DND-41 (cell line): ENCODE measurements around the gene TIGIT.

Experiments
- EZH2 ChIP-seq: IDR thresholded peaks from 3 replicates; pipeline ENCODE4 v1.6.1; 2012; ENCODE audit warnings: borderline replicate concordance, low read depth, mild to moderate bottlenecking, moderate library complexity, low read length, inconsistent platforms; ENCODE audit not compliant: severe bottlenecking
- TF ChIP-seq, protein P1 (sequence below): IDR thresholded peaks from 2 replicates; pipeline ENCODE4 v1.5.1; 2012; ENCODE audit warnings: borderline replicate concordance, low read length, moderate library complexity, mild to moderate bottlenecking; ENCODE audit not compliant: poor library complexity, severe bottlenecking; ENCODE audit errors: extremely low read depth

DNA sequence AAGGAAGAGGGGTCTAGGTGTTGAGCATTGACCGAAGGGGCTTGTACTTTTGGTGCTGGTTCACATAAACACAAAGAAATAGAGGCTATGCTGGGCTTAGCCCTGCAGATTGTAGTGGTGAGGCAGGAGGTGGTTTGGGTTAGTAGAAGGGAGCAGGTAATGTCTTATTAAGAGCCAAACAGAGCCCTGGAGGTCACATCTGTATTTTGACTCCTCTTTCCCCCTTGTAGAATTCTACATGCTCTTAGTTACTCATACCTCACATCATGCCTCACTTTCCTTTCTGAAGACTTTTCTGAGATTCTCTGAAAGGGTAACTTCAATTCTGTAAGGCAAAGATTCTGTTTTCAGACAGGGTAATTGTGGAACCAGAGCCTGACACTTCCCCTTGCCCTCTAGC is 40.3 kb upstream of the TIGIT start:
- TF ChIP-seq EZH2 = no peak
- TF ChIP-seq, protein P1, sequence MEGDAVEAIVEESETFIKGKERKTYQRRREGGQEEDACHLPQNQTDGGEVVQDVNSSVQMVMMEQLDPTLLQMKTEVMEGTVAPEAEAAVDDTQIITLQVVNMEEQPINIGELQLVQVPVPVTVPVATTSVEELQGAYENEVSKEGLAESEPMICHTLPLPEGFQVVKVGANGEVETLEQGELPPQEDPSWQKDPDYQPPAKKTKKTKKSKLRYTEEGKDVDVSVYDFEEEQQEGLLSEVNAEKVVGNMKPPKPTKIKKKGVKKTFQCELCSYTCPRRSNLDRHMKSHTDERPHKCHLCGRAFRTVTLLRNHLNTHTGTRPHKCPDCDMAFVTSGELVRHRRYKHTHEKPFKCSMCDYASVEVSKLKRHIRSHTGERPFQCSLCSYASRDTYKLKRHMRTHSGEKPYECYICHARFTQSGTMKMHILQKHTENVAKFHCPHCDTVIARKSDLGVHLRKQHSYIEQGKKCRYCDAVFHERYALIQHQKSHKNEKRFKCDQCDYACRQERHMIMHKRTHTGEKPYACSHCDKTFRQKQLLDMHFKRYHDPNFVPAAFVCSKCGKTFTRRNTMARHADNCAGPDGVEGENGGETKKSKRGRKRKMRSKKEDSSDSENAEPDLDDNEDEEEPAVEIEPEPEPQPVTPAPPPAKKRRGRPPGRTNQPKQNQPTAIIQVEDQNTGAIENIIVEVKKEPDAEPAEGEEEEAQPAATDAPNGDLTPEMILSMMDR = no peak
